D721Med (cell line): ENCODE data around the gene LIMCH1.

Source experiments
- DNase-seq: peaks from one replicate; pipeline ENCODE4 v3.0.0; 2011; ENCODE audit warnings: low spot score; ENCODE audit not compliant: insufficient read length
- FAIRE-seq: peaks from 2 replicates; lab custom pipeline; 2011; peaks lifted over from hg19 to GRCh38; lab: Jason Lieb, UNC
- CTCF ChIP-seq: IDR thresholded peaks from 2 replicates; pipeline ENCODE4 v1.5.1; 2012; ENCODE audit warnings: mild to moderate bottlenecking, control low read depth; ENCODE audit not compliant: insufficient read depth; ENCODE audit errors: missing control alignments

Gene LIMCH1

GRCh38 chr4:41713768-41714167 lies 175.8 kb downstream of the LIMCH1 start:
- DNase-seq (no peak), FAIRE-seq (no peak)
- no peak for TF ChIP-seq CTCF

GRCh38 chr4:41714364-41715000 lies 176.5 kb downstream of the LIMCH1 start:
- no peak for FAIRE-seq
- no peak for DNase-seq
- TF ChIP-seq CTCF, result no peak

- no peak for DNase-seq
- TF ChIP-seq CTCF, result no peak
These were observed 177.2 kb downstream of the LIMCH1 start for GRCh38 chr4:41715155-41715554.

GRCh38 chr4:41718907-41719306 lies 180.9 kb downstream of the LIMCH1 start:
- no peak for TF ChIP-seq CTCF
- DNase-seq, result no peak
- FAIRE-seq, result no peak

More at GRCh38 chr4:41715155-41715554, 177.2 kb downstream of the LIMCH1 start:
- FAIRE-seq, result no peak

GRCh38 chr4:41719417-41719816 lies 181.5 kb downstream of the LIMCH1 start:
- FAIRE-seq, result no peak

GRCh38 chr4:41722181-41722580 lies 184.2 kb downstream of the LIMCH1 start:
- TF ChIP-seq CTCF, result no peak
- DNase-seq (no peak), FAIRE-seq (no peak)

More at GRCh38 chr4:41719417-41719816, 181.5 kb downstream of the LIMCH1 start:
- TF ChIP-seq CTCF, result no peak
- DNase-seq, result no peak

GRCh38 chr4:41723286-41723685 lies 185.3 kb downstream of the LIMCH1 start:
- FAIRE-seq, result no peak

More at GRCh38 chr4:41723286-41723685, 185.3 kb downstream of the LIMCH1 start:
- no peak for DNase-seq
- TF ChIP-seq CTCF, result no peak
